Keratinocyte (primary cell): Measurements from ENCODE around the gene PNPLA2. TPM values are rescaled to one million over a fixed set of nuclear protein-coding genes. Genes with fewer than 3 reads are reported as not detected.
A peak's percentile ranks its signal among the peaks of the same experiment; 100 is the strongest.

Experiments
- DNase-seq: peaks from one replicate; pipeline ENCODE4 v3.0.0-alpha.2; 2011; ENCODE audit warnings: low read depth, missing footprints, low spot score
- FAIRE-seq: peaks from 2 replicates; lab custom pipeline; 2011; peaks lifted over from hg19 to GRCh38; lab: Jason Lieb, UNC
- H2AFZ ChIP-seq: 2 replicates; pipeline ENCODE4 v1.6.0; 2012; ENCODE audit warnings: low read length, control low read depth, inconsistent platforms; ENCODE audit not compliant: control insufficient read depth
- H3K27ac ChIP-seq: 2 replicates; pipeline ENCODE4 v1.5.1; 2011; ENCODE audit warnings: low read length; ENCODE audit not compliant: control insufficient read depth, insufficient read depth
- H3K27me3 ChIP-seq: 3 replicates; pipeline ENCODE4 v1.6.0; 2011; ENCODE audit warnings: low read length; ENCODE audit not compliant: control insufficient read depth, insufficient read depth; ENCODE audit errors: extremely low read depth
- H3K36me3 ChIP-seq, 2 experiments: 2 replicates in 1 of 2; 3 replicates in 1 of 2; pipeline ENCODE4 v1.5.1; 2011; ENCODE audit warnings: low read length in 2 of 2, mild to moderate bottlenecking in 1 of 2; ENCODE audit not compliant: control insufficient read depth in 2 of 2, insufficient read depth in 2 of 2; ENCODE audit errors: extremely low read depth in 1 of 2
- H3K4me1 ChIP-seq: 3 replicates; pipeline ENCODE4 v1.5.1; 2011; ENCODE audit warnings: low read length; ENCODE audit not compliant: control insufficient read depth, insufficient read depth; ENCODE audit errors: extremely low read depth
- H3K4me2 ChIP-seq: 3 replicates; pipeline ENCODE4 v1.6.0; 2011; ENCODE audit warnings: low read depth, low read length; ENCODE audit not compliant: control insufficient read depth, insufficient read depth; ENCODE audit errors: extremely low read depth
- H3K4me3 ChIP-seq, 3 experiments: fragments of 200-600 bp in 1 of 3; sonication (generic) in 1 of 3; 2 replicates in 2 of 3; 3 replicates in 1 of 3; pipeline ENCODE4 v1.5.1; 2011 to 2016; ENCODE audit warnings: low read length in 3 of 3, mild to moderate bottlenecking in 3 of 3, control low read depth in 2 of 3, inconsistent platforms in 1 of 3, low read depth in 1 of 3, mixed read lengths in 1 of 3, mixed run types in 1 of 3, moderate library complexity in 1 of 3; ENCODE audit not compliant: control insufficient read depth in 2 of 3, insufficient read depth in 2 of 3; ENCODE audit errors: extremely low read depth in 1 of 3
- H3K79me2 ChIP-seq: 2 replicates; pipeline ENCODE4 v1.6.0; 2012; ENCODE audit warnings: low read length; ENCODE audit not compliant: control insufficient read depth, insufficient read depth
- H3K9ac ChIP-seq: 3 replicates; pipeline ENCODE4 v1.6.0; 2011; ENCODE audit warnings: low read length; ENCODE audit not compliant: control insufficient read depth, insufficient read depth; ENCODE audit errors: extremely low read depth
- H3K9me1 ChIP-seq: 3 replicates; pipeline ENCODE4 v1.6.0; 2011; ENCODE audit warnings: low read length; ENCODE audit not compliant: control insufficient read depth, insufficient read depth; ENCODE audit errors: extremely low read depth
- H3K9me3 ChIP-seq: 2 replicates; pipeline ENCODE4 v1.5.1; 2012; ENCODE audit warnings: low read depth, low read length; ENCODE audit not compliant: control insufficient read depth
- H4K20me1 ChIP-seq: 3 replicates; pipeline ENCODE4 v1.6.0; 2011; ENCODE audit warnings: low read length; ENCODE audit not compliant: control insufficient read depth, insufficient read depth; ENCODE audit errors: extremely low read depth
- EZH2 ChIP-seq: IDR thresholded peaks from one replicate; pipeline ENCODE4 v1.6.1; 2012; ENCODE audit warnings: inconsistent platforms, mild to moderate bottlenecking, low read length, moderate library complexity
- dilution Hi-C: fragments of 300-500 bp; cut with MboI; formaldehyde crosslinking; loops from one replicate; pipeline ENCODE4 v1.7.0; 2020; ENCODE audit warnings: low sequenced_read_pairs; ENCODE audit not compliant: extremely low pct_ligation_motif_present
- polyA plus RNA-seq, 5 experiments: library from polyadenylated mRNA; depleted of rRNA in 3 of 5; stranded (reverse) in 3 of 5; stranded (forward) in 1 of 5; unstranded in 1 of 5; fragments of >200 nt; gene quantifications; 1 replicate in 1 of 5; 2 replicates in 3 of 5; 3 replicates in 1 of 5; pipeline versions ENCODE4 v1.2.1 to v1.2.3, GENCODE V29; 2011 to 2012; ENCODE audit warnings: missing spikeins in 2 of 5, low read depth in 1 of 5, low replicate concordance in 1 of 5
- TF ChIP-seq, protein P1 (sequence below), 3 experiments: IDR thresholded peaks in 1 of 3; conservative IDR thresholded peaks in 1 of 3; optimal IDR thresholded peaks in 1 of 3; 2 replicates in 2 of 3; 3 replicates in 1 of 3; pipeline versions ENCODE3 to v1.5.1; 2011; ENCODE audit warnings: low read length in 3 of 3, mild to moderate bottlenecking in 3 of 3, moderate library complexity in 2 of 3, control low read depth in 1 of 3, inconsistent platforms in 1 of 3; ENCODE audit not compliant: insufficient read depth in 2 of 3; ENCODE audit errors: extremely low read depth in 1 of 3

The PNPLA2 gene
- polyA plus RNA-seq, 1 donor (not counting 4 experiments of a cell fraction or from before 2014, with no cell fraction given): 5.3 TPM

DNA sequence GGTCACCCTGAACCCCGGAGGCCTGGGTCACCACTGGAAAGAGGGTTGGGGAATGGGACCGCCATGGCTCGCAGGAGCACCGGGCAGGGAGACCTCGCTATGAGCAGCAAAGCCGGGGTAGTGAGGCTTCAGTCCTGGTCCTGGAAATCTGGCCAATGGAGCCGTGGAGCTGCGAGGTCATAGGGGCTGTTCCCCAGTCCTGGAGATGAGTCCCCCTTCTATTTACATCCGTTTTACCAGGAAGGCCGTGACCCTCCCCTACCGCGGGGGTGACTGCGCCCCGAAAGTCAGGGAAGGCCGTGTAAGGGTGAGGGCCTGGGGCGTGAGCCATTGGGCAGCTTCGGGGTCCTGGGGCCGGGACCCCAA is 14.1 kb upstream of the PNPLA2 start:
- H3K36me3 ChIP-seq: peaks cover 0 to 13% of the 10 kb centered on the region in 2 experiments
- H3K9ac ChIP-seq: peak overlapping the region; percentile 61
- H4K20me1 ChIP-seq: no peaks in the 10 kb centered on the region
- peaks cover 20% of the 10 kb centered on the region for H3K4me1 ChIP-seq
- dilution Hi-C loops: no loop called here
- H2AFZ ChIP-seq: peak overlapping the region; percentile 36
- H3K27ac ChIP-seq: no peak overlapping the region
- H3K79me2 ChIP-seq: peaks cover 11% of the 10 kb centered on the region
- H3K9me3 ChIP-seq: no peaks in the 10 kb centered on the region
- DNase-seq (no peak), FAIRE-seq (no peak)
- no peaks in the 10 kb centered on the region for H3K27me3 ChIP-seq
- H3K9me1 ChIP-seq: no peaks in the 10 kb centered on the region
- H3K4me2 ChIP-seq: peak overlapping the region; percentile 95
- H3K4me3 ChIP-seq: peak overlapping the region; percentile 47 to 73 (median 72)
- TF ChIP-seq EZH2: no peak
- TF ChIP-seq, protein P1, sequence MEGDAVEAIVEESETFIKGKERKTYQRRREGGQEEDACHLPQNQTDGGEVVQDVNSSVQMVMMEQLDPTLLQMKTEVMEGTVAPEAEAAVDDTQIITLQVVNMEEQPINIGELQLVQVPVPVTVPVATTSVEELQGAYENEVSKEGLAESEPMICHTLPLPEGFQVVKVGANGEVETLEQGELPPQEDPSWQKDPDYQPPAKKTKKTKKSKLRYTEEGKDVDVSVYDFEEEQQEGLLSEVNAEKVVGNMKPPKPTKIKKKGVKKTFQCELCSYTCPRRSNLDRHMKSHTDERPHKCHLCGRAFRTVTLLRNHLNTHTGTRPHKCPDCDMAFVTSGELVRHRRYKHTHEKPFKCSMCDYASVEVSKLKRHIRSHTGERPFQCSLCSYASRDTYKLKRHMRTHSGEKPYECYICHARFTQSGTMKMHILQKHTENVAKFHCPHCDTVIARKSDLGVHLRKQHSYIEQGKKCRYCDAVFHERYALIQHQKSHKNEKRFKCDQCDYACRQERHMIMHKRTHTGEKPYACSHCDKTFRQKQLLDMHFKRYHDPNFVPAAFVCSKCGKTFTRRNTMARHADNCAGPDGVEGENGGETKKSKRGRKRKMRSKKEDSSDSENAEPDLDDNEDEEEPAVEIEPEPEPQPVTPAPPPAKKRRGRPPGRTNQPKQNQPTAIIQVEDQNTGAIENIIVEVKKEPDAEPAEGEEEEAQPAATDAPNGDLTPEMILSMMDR (optimal IDR thresholded peaks at IDR 0.05 in 1 of 3, IDR thresholded peaks at IDR 0.05 in 1 of 3, conservative IDR thresholded peaks at IDR 0.05 in 1 of 3; ENCODE audit: extremely low read depth in 1 of 3, insufficient read depth in 2 of 3, low read length in 3 of 3): no peak

DNA sequence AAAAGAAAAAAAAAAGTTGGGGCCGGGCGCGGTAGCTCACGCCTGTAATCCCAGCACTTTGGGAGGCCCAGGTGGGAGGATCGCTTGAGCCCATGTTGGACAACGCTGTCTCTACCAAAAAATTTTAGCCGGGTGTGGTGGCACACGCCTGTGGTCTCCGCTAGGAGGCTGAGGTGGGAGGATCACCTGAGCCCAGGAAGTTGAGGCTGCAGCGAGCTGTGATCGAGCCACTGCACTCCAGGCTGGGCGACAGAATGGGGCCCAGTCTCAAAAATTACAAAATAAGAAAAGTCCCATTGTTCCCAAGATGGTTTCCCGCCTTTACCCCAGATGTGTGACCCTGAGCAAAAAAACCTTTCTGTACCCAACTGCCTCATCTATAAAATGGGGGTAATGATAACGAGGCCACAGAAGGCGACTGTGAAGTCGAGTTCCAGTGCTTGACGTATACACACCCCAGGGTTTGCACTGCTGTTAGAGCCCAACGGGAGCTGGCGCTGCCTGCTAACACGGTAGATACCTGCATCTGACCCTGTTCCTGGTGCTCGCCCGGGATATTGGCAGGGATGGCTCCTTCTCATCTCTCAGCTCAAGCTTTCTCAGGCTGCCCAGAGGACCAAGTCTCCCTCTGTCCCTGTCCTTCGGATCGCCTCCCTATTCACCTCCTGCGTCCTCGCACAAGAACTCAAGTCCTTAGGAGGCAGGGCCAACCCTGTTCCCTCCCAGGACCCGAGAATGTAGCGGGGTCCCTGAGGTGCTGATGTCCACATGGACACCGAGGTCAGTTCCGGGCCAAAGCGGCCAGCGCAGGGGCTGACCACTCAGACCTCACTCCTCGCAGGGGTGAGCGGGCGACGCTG is 10.1 kb upstream of the PNPLA2 start:
- no peak for TF ChIP-seq EZH2
- TF ChIP-seq, protein P1 (optimal IDR thresholded peaks at IDR 0.05 in 1 of 3, IDR thresholded peaks at IDR 0.05 in 1 of 3, conservative IDR thresholded peaks at IDR 0.05 in 1 of 3; ENCODE audit: extremely low read depth in 1 of 3, insufficient read depth in 2 of 3, low read length in 3 of 3): no peak
- H3K27ac ChIP-seq: peak overlapping the region; percentile 95
- DNase-seq (no peak), FAIRE-seq (no peak)
- H3K4me1 ChIP-seq: peaks cover 33% of the 10 kb centered on the region
- no peaks in the 10 kb centered on the region for H3K9me1 ChIP-seq
- H3K9me3 ChIP-seq: no peaks in the 10 kb centered on the region
- H3K4me3 ChIP-seq: peak overlapping the region; percentile 81 to 98 (median 98)
- H3K79me2 ChIP-seq: peaks cover 39% of the 10 kb centered on the region
- peak overlapping the region; percentile 96 for H3K9ac ChIP-seq
- H2AFZ ChIP-seq: peak overlapping the region; percentile 99
- H3K27me3 ChIP-seq: no peaks in the 10 kb centered on the region
- dilution Hi-C loops: no loop called here
- H3K4me2 ChIP-seq: peak overlapping the region; percentile 99
- peaks cover 22 to 28% of the 10 kb centered on the region in 2 experiments for H3K36me3 ChIP-seq
- peaks cover 19% of the 10 kb centered on the region for H4K20me1 ChIP-seq
